IgD-negative memory B cell (primary cell): ENCODE data around the gene NKPD1. TPM values are rescaled to one million over a fixed set of nuclear protein-coding genes. Genes with fewer than 3 reads are reported as not detected.
A peak's percentile ranks its signal among the peaks of the same experiment; 100 is the strongest.

Source experiments
- H3K27ac Mint-ChIP-seq, 3 donors: one replicate each; pipeline ENCODE4 v1.8.0; 2020 to 2022; ENCODE audit warnings: mild to moderate bottlenecking in 3 of 3, mixed read lengths in 3 of 3, moderate library complexity in 1 of 3
- H3K27me3 Mint-ChIP-seq: one replicate; pipeline ENCODE4 v1.8.0; 2021; ENCODE audit warnings: mixed read lengths
- H3K36me3 Mint-ChIP-seq: one replicate; pipeline ENCODE4 v1.8.0; 2020; ENCODE audit warnings: mild to moderate bottlenecking, mixed read lengths
- H3K4me1 Mint-ChIP-seq, 3 donors: one replicate each; pipeline ENCODE4 v1.8.0; 2020 to 2022; ENCODE audit warnings: mixed read lengths in 3 of 3, mild to moderate bottlenecking in 1 of 3
- H3K4me3 Mint-ChIP-seq, 4 donors: one replicate each; pipeline ENCODE4 v1.8.0; 2020 to 2022; ENCODE audit warnings: mild to moderate bottlenecking in 4 of 4, mixed read lengths in 4 of 4, moderate library complexity in 3 of 4
- H3K9me3 Mint-ChIP-seq, 3 donors: one replicate each; pipeline ENCODE4 v1.8.0; 2020 to 2021; ENCODE audit warnings: mixed read lengths in 3 of 3, mild to moderate bottlenecking in 1 of 3
- polyA plus RNA-seq: library from polyadenylated mRNA; unstranded; fragments of 300-500 nt; fragmentation: Illumina TruSeq; gene quantifications from one replicate; pipeline ENCODE4 v1.2.3, GENCODE V29; 2021

The NKPD1 gene
- polyA plus RNA-seq, 1 donor from 2014 or later = not detected

- Mint-ChIP-seq H3K4me3 (peak overlapping the region; percentile 78 to 90 (median 84)), H3K9me3 (peaks cover 0 to 4% (median 0%) of the 10 kb centered on the region in 3 donors), H3K27ac (no peak overlapping the region), H3K4me1 (peaks cover 0 to 13% (median 12%) of the 10 kb centered on the region in 3 donors), H3K27me3 (peaks cover 43% of the 10 kb centered on the region), H3K36me3 (peaks cover 1% of the 10 kb centered on the region)
Measured at GRCh38 chr19:45153339-45154063, 7.3 kb downstream of the NKPD1 start.

- H3K27me3 Mint-ChIP-seq = peaks cover 39% of the 10 kb centered on the region
- peaks cover 1% of the 10 kb centered on the region for H3K36me3 Mint-ChIP-seq
- H3K9me3 Mint-ChIP-seq = peaks cover 0 to 4% (median 0%) of the 10 kb centered on the region in 3 donors
- H3K4me3 Mint-ChIP-seq = peak overlapping the region; percentile 78 to 90 (median 84)
- H3K4me1 Mint-ChIP-seq = peaks cover 0 to 13% (median 12%) of the 10 kb centered on the region in 3 donors
- peak overlapping the region in 2 of 3 donors; percentile 39 to 87 for H3K27ac Mint-ChIP-seq
Measured at GRCh38 chr19:45152504-45153338, 8.1 kb downstream of the NKPD1 start.

GRCh38 chr19:45151821-45152503, 8.8 kb downstream of the NKPD1 start:
- H3K27me3 Mint-ChIP-seq = peaks cover 33% of the 10 kb centered on the region
- H3K4me1 Mint-ChIP-seq = peaks cover 0 to 12% (median 11%) of the 10 kb centered on the region in 3 donors
- peaks cover 0 to 4% (median 0%) of the 10 kb centered on the region in 3 donors for H3K9me3 Mint-ChIP-seq
- H3K36me3 Mint-ChIP-seq = peaks cover 1% of the 10 kb centered on the region
- H3K4me3 Mint-ChIP-seq = peak overlapping the region; percentile 38 to 79 (median 65)
- peak overlapping the region in 1 of 3 donors; percentile 71 for H3K27ac Mint-ChIP-seq

- Mint-ChIP-seq H3K4me1 (peaks cover 0 to 12% (median 11%) of the 10 kb centered on the region in 3 donors), H3K27me3 (peaks cover 30% of the 10 kb centered on the region), H3K27ac (peak overlapping the region in 1 of 3 donors; percentile 71), H3K4me3 (peak overlapping the region; percentile 21 to 84 (median 65)), H3K9me3 (peaks cover 0 to 4% (median 0%) of the 10 kb centered on the region in 3 donors), H3K36me3 (peaks cover 1% of the 10 kb centered on the region)
Measured at GRCh38 chr19:45151320-45151719, 9.5 kb downstream of the NKPD1 start.

- Mint-ChIP-seq H3K36me3 (no peaks in the 10 kb centered on the region), H3K27ac (no peak overlapping the region), H3K4me1 (peaks cover 0 to 12% (median 11%) of the 10 kb centered on the region in 3 donors), H3K27me3 (peaks cover 28% of the 10 kb centered on the region), H3K9me3 (peaks cover 0 to 4% (median 0%) of the 10 kb centered on the region in 3 donors), H3K4me3 (peak overlapping the region in 2 of 4 donors; percentile 12 to 84)
Measured at GRCh38 chr19:45150751-45151281, 10.0 kb downstream of the NKPD1 start.

- Mint-ChIP-seq H3K9me3 (peaks cover 0 to 4% (median 0%) of the 10 kb centered on the region in 3 donors), H3K27ac (no peak overlapping the region), H3K27me3 (peaks cover 25% of the 10 kb centered on the region), H3K36me3 (no peaks in the 10 kb centered on the region), H3K4me3 (peak overlapping the region in 1 of 4 donors; percentile 12), H3K4me1 (peaks cover 0 to 11% (median 10%) of the 10 kb centered on the region in 3 donors)
Measured at GRCh38 chr19:45150180-45150579, 10.6 kb downstream of the NKPD1 start.

DNA sequence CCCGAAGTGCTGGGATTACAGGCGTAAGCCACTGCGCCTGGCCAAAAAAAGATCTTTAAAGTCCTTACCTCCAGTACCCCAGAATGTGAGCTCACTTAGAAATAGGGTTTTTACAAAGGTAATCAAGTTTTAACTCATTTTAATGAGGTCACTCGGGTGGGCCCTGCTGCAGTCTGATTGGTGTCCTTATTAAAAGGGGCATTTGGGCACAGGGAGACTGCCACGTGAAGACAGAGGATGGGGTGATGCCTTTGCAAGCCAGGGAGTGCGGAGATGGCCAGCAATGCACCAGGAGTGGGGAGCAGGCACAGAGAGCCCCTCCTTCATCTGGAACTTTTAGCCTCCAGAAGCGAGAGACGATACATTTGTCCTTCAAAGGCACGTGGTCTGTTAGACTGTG, 11.7 kb downstream of the NKPD1 start:
- H3K9me3 Mint-ChIP-seq = peaks cover 0 to 4% (median 0%) of the 10 kb centered on the region in 3 donors
- H3K27me3 Mint-ChIP-seq = peaks cover 16% of the 10 kb centered on the region
- peaks cover 0 to 8% (median 7%) of the 10 kb centered on the region in 3 donors for H3K4me1 Mint-ChIP-seq
- H3K36me3 Mint-ChIP-seq = no peaks in the 10 kb centered on the region
- peak overlapping the region in 1 of 4 donors; percentile 32 for H3K4me3 Mint-ChIP-seq
- no peak overlapping the region for H3K27ac Mint-ChIP-seq

- Mint-ChIP-seq H3K36me3 (no peaks in the 10 kb centered on the region), H3K4me1 (peaks cover 0 to 4% (median 4%) of the 10 kb centered on the region in 3 donors), H3K27me3 (peaks cover 11% of the 10 kb centered on the region), H3K4me3 (no peak overlapping the region), H3K9me3 (peaks cover 0 to 4% (median 0%) of the 10 kb centered on the region in 3 donors), H3K27ac (no peak overlapping the region)
Measured at GRCh38 chr19:45147835-45148676, 12.7 kb downstream of the NKPD1 start.

- Mint-ChIP-seq H3K4me3 (no peak overlapping the region), H3K36me3 (no peaks in the 10 kb centered on the region), H3K9me3 (no peaks in the 10 kb centered on the region)
Measured at GRCh38 chr19:45146741-45147205, 14.0 kb downstream of the NKPD1 start.

DNA sequence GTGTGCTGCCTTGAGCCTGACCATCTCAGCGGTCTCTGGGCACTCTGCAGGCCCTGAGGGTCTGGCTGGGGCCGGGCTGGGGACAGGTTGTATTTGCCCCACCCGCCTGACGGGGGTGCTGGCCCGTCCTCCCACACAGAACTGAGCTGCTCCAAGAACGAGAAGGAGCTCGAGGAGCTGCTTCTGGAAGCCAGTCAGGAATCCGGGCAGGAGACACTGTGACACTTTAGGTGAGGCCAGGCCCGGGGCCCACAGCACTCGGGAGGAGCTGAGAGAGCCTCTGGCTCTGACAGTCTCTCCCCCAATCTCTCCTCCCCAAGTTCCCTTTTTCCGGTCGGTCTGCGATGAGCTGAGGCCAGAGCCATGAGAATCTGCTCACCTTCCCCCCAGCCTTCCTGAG, 14.5 kb downstream of the NKPD1 start:
- no peak overlapping the region for H3K4me3 Mint-ChIP-seq
- H3K36me3 Mint-ChIP-seq = no peaks in the 10 kb centered on the region
- H3K27me3 Mint-ChIP-seq = no peaks in the 10 kb centered on the region
- H3K4me1 Mint-ChIP-seq = no peaks in the 10 kb centered on the region
- no peak overlapping the region for H3K27ac Mint-ChIP-seq
- H3K9me3 Mint-ChIP-seq = no peaks in the 10 kb centered on the region

More at GRCh38 chr19:45146741-45147205, 14.0 kb downstream of the NKPD1 start:
- no peaks in the 10 kb centered on the region for H3K4me1 Mint-ChIP-seq
- peaks cover 5% of the 10 kb centered on the region for H3K27me3 Mint-ChIP-seq
- no peak overlapping the region for H3K27ac Mint-ChIP-seq

DNA sequence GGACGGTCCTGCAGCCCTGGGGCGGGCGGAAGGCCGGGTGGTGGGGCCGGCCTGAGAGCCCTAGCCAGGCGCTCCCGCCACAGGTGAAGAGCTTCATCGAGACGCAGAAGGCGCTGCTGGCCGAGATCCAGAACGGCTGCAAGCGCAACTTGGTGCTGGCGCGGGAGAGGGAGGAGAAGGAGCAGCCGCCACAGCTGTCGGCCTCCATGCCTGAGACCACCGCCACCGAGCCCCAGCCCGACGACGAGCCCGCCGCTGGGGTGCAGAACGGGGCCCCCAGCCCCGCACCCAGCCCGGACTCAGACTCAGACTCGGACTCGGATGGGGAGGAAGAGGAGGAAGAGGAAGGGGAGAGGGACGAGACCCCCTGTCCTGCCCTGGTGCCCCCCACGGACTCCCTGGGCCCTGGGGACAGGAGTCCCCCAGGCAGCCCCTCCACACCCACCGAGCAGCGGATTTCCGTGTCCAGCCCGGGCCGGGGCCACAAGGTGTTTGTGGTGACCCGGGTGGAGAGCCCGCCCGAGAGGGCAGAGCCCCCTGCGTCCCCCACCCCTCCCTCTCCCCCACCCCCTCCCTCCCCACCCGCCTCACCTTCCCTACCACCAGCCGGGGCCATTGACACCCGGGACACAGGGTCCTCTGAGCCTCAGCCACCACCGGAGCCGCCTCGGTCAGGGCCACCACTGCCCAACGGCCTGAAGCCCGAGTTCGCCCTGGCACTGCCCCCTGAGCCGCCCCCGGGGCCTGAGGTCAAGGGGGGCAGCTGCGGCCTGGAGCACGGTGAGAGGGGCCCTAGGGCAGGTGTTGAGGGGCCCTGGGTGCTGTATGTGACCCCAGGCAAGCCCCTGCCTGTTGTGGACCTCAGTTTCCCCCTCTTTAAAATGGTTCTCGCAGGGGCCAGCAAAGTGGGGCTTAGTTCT, 15.3 kb downstream of the NKPD1 start:
- Mint-ChIP-seq H3K27ac (no peak overlapping the region), H3K4me1 (no peaks in the 10 kb centered on the region), H3K36me3 (no peaks in the 10 kb centered on the region), H3K9me3 (no peaks in the 10 kb centered on the region), H3K4me3 (no peak overlapping the region), H3K27me3 (no peaks in the 10 kb centered on the region)

DNA sequence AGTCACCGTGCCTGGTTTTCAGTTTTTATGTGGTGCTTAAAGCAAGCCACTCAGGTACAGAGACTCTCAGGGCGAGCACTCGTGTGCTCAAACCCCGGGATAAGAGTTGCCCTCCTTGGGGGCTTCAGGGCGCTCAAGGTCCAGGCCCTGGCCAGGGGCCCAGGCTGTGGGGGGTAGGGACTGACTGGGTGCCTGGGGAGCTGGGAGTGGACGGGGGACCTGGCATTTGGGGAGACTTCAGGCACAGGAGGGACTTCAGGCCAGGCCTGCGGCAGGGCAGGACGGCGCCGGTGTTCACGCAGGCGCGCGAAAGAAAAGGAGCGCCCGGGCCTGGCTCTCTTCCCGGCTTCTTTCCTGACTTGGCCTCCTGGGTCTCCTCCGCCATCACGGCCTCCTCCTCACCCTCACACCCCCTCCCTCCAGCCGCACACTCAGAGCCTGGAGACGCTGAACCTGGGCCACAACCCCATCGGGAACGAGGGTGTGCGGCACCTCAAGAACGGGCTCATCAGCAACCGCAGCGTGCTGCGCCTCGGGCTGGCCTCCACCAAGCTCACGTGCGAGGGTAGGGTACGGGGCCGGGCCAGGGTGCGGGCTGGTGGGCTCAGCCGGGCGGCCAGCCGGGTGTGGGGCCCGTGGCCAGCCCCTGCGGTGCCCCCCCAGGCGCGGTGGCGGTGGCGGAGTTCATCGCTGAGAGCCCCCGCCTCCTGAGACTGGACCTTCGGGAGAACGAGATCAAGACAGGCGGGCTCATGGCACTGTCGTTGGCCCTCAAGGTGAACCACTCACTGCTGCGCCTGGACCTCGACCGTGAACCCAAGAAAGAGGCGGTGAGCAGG, 16.1 kb downstream of the NKPD1 start:
- Mint-ChIP-seq H3K27me3 (no peaks in the 10 kb centered on the region), H3K27ac (no peak overlapping the region), H3K4me1 (no peaks in the 10 kb centered on the region), H3K4me3 (no peak overlapping the region), H3K9me3 (no peaks in the 10 kb centered on the region), H3K36me3 (no peaks in the 10 kb centered on the region)
